Ishikawa (cell line): ENCODE results near the gene TBL1X.

Experiments
- CEBPB ChIP-seq: IDR thresholded peaks from 2 replicates; pipeline ENCODE4 v1.6.1; 2012
- CREB1 ChIP-seq: IDR thresholded peaks from 2 replicates; pipeline ENCODE4 v1.6.1; 2012; ENCODE audit warnings: low read depth
- EGR1 ChIP-seq: IDR thresholded peaks from 2 replicates; pipeline ENCODE4 v1.6.1; 2012
- EP300 ChIP-seq: IDR thresholded peaks from 2 replicates; pipeline ENCODE4 v1.6.1; 2012; ENCODE audit warnings: borderline replicate concordance
- FOXM1 ChIP-seq: IDR thresholded peaks from 2 replicates; pipeline ENCODE4 v1.6.1; 2012; ENCODE audit warnings: low read depth, borderline replicate concordance
- NFIC ChIP-seq: IDR thresholded peaks from 2 replicates; pipeline ENCODE4 v1.6.1; 2012
- RAD21 ChIP-seq: IDR thresholded peaks from 2 replicates; pipeline ENCODE4 v1.6.1; 2012; ENCODE audit warnings: low read depth
- TAF1 ChIP-seq: IDR thresholded peaks from 2 replicates; pipeline ENCODE4 v1.6.1; 2012; ENCODE audit warnings: low read depth, mild to moderate bottlenecking
- TCF12 ChIP-seq: IDR thresholded peaks from 2 replicates; pipeline ENCODE4 v1.6.1; 2012; ENCODE audit warnings: low read depth
- TEAD4 ChIP-seq: IDR thresholded peaks from 2 replicates; pipeline ENCODE4 v1.6.1; 2012
- USF1 ChIP-seq: IDR thresholded peaks from 2 replicates; pipeline ENCODE4 v1.6.1; 2012
- YY1 ChIP-seq: IDR thresholded peaks from 2 replicates; pipeline ENCODE4 v1.6.1; 2012; ENCODE audit warnings: low read depth
- ZBTB7A ChIP-seq: IDR thresholded peaks from 2 replicates; pipeline ENCODE4 v1.6.1; 2012; ENCODE audit warnings: low read depth
- TF ChIP-seq, protein P1 (sequence below): IDR thresholded peaks from 2 replicates; pipeline ENCODE4 v1.6.1; 2012
- TF ChIP-seq, protein P2 (sequence below): IDR thresholded peaks from 2 replicates; pipeline ENCODE4 v1.6.1; 2012; ENCODE audit warnings: low read depth, mild to moderate bottlenecking

The TBL1X gene

GRCh38 chrX:9467146-9467545, 2.3 kb downstream of the TBL1X start:
- no peak for TF ChIP-seq FOXM1
- no peak for TF ChIP-seq RAD21
- TF ChIP-seq YY1, result no peak
- no peak for TF ChIP-seq TAF1
- no peak for TF ChIP-seq TEAD4
- no peak for TF ChIP-seq USF1
- no peak for TF ChIP-seq TCF12
- TF ChIP-seq EGR1, result no peak
- TF ChIP-seq, protein P1, sequence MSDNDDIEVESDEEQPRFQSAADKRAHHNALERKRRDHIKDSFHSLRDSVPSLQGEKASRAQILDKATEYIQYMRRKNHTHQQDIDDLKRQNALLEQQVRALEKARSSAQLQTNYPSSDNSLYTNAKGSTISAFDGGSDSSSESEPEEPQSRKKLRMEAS, result no peak
- no peak for TF ChIP-seq ZBTB7A
- TF ChIP-seq CREB1, result no peak

- TF ChIP-seq CREB1, result no peak
- no peak for TF ChIP-seq EP300
- no peak for TF ChIP-seq ZBTB7A
- TF ChIP-seq TCF12, result no peak
- no peak for TF ChIP-seq TAF1
These were observed 2.9 kb downstream of the TBL1X start for GRCh38 chrX:9467751-9468150.

GRCh38 chrX:9471571-9471985, 6.7 kb downstream of the TBL1X start:
- TF ChIP-seq TAF1 (no peak), TCF12 (no peak), NFIC (no peak), CREB1 (no peak), EP300 (no peak), RAD21 (no peak), YY1 (no peak), USF1 (no peak)
- TF ChIP-seq, protein P2, sequence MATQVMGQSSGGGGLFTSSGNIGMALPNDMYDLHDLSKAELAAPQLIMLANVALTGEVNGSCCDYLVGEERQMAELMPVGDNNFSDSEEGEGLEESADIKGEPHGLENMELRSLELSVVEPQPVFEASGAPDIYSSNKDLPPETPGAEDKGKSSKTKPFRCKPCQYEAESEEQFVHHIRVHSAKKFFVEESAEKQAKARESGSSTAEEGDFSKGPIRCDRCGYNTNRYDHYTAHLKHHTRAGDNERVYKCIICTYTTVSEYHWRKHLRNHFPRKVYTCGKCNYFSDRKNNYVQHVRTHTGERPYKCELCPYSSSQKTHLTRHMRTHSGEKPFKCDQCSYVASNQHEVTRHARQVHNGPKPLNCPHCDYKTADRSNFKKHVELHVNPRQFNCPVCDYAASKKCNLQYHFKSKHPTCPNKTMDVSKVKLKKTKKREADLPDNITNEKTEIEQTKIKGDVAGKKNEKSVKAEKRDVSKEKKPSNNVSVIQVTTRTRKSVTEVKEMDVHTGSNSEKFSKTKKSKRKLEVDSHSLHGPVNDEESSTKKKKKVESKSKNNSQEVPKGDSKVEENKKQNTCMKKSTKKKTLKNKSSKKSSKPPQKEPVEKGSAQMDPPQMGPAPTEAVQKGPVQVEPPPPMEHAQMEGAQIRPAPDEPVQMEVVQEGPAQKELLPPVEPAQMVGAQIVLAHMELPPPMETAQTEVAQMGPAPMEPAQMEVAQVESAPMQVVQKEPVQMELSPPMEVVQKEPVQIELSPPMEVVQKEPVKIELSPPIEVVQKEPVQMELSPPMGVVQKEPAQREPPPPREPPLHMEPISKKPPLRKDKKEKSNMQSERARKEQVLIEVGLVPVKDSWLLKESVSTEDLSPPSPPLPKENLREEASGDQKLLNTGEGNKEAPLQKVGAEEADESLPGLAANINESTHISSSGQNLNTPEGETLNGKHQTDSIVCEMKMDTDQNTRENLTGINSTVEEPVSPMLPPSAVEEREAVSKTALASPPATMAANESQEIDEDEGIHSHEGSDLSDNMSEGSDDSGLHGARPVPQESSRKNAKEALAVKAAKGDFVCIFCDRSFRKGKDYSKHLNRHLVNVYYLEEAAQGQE, result no peak

- TF ChIP-seq RAD21, result no peak
- no peak for TF ChIP-seq EGR1
- TF ChIP-seq EP300, result no peak
- TF ChIP-seq TAF1, result no peak
- TF ChIP-seq USF1, result no peak
These were observed 8.8 kb downstream of the TBL1X start for GRCh38 chrX:9473708-9474107.

DNA sequence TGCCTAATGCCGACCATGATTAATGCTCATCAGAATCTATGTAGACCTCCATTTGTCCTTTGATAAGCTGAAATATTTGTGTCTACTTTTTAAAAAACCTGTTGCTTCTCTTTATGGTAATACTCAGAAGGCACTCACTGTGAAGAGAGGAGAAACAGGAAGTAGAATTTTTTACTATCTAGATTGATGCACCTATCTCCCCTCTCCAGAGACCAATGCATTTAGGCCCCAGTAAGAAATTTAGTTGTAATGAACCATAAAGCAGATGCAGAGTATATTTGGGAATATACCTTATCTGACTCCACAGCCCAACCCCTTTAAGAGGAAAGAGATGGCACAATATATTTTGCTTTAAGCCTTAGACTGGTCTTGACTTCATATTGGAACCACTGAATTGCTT, 11.1 kb downstream of the TBL1X start:
- TF ChIP-seq TAF1, result no peak
- TF ChIP-seq EGR1, result no peak
- TF ChIP-seq ZBTB7A, result no peak
- TF ChIP-seq YY1, result no peak
- TF ChIP-seq, protein P2, result no peak
- TF ChIP-seq NFIC, result no peak
- no peak for TF ChIP-seq USF1
- TF ChIP-seq TCF12, result no peak
- TF ChIP-seq, protein P1, result no peak
- no peak for TF ChIP-seq CEBPB
- TF ChIP-seq CREB1, result no peak
- no peak for TF ChIP-seq TEAD4
- no peak for TF ChIP-seq RAD21

- TF ChIP-seq NFIC (no peak), TAF1 (no peak), EP300 (no peak), USF1 (no peak), TCF12 (no peak), CEBPB (no peak), FOXM1 (no peak), RAD21 (no peak), YY1 (no peak), ZBTB7A (no peak), EGR1 (no peak)
- TF ChIP-seq, protein P1, result no peak
These were observed 12.1 kb downstream of the TBL1X start for GRCh38 chrX:9476810-9477575.
